DND-41 (cell line): ENCODE data around the gene SORBS1.
"Not testable (repeated sequence)": the region's sequence is repeated elsewhere in the genome, so short reads cannot be mapped to it uniquely, and the experiment has no call there.

Experiments
- ATAC-seq: fragments of 200-7000 bp; cut with Tn5 transposase; 3 replicates; pipeline ENCODE4 v1.9.1; 2021; ENCODE audit warnings: low read depth; ENCODE audit not compliant: insufficient read depth
- DNase-seq: peaks from one replicate; pipeline ENCODE4 v3.0.0-alpha.2; 2020
- H2AFZ ChIP-seq: 2 replicates; pipeline ENCODE4 v1.6.0; 2012; ENCODE audit warnings: low read depth, low read length
- H3K27ac ChIP-seq: 2 replicates; pipeline ENCODE4 v1.5.1; 2012; ENCODE audit warnings: low read length, inconsistent platforms
- H3K27me3 ChIP-seq: fragments of 200-600 bp; sonication (generic); 2 replicates; pipeline ENCODE4 v1.6.0; 2012; ENCODE audit warnings: low read length, mild to moderate bottlenecking, inconsistent platforms; ENCODE audit not compliant: insufficient read depth, poor library complexity
- H3K36me3 ChIP-seq: 2 replicates; pipeline ENCODE4 v1.5.1; 2012; ENCODE audit warnings: low read length, inconsistent platforms; ENCODE audit not compliant: insufficient read depth
- H3K4me1 ChIP-seq: 2 replicates; pipeline ENCODE4 v1.5.1; 2012; ENCODE audit warnings: mild to moderate bottlenecking, low read length; ENCODE audit not compliant: insufficient read depth
- H3K4me2 ChIP-seq: 2 replicates; pipeline ENCODE4 v1.6.0; 2012; ENCODE audit warnings: mild to moderate bottlenecking, moderate library complexity, low read length, inconsistent platforms; ENCODE audit not compliant: insufficient read depth
- H3K4me3 ChIP-seq, 2 experiments: fragments of 200-600 bp in 1 of 2; shearing (Covaris generic) in 1 of 2; 2 replicates each; pipeline ENCODE4 v1.5.1; 2012 to 2016; ENCODE audit warnings: inconsistent platforms in 2 of 2, low read length in 2 of 2, mild to moderate bottlenecking in 2 of 2, low read depth in 1 of 2, moderate library complexity in 1 of 2
- H3K79me2 ChIP-seq: 2 replicates; pipeline ENCODE4 v1.6.0; 2012; ENCODE audit warnings: low read length, inconsistent platforms; ENCODE audit not compliant: insufficient read depth
- H3K9ac ChIP-seq: 2 replicates; pipeline ENCODE4 v1.6.0; 2012; ENCODE audit warnings: low read depth, mild to moderate bottlenecking, inconsistent platforms, low read length, moderate library complexity
- H3K9me3 ChIP-seq: 2 replicates; pipeline ENCODE4 v1.5.1; 2012; ENCODE audit warnings: low read length, moderate library complexity, mild to moderate bottlenecking, inconsistent platforms; ENCODE audit not compliant: insufficient read depth, severe bottlenecking
- H4K20me1 ChIP-seq: 2 replicates; pipeline ENCODE4 v1.6.0; 2012; ENCODE audit warnings: low read length; ENCODE audit not compliant: insufficient read depth
- CTCF ChIP-seq: IDR thresholded peaks from 2 replicates; pipeline ENCODE4 v1.5.1; 2012; ENCODE audit warnings: borderline replicate concordance, low read length, moderate library complexity, mild to moderate bottlenecking; ENCODE audit not compliant: poor library complexity, severe bottlenecking; ENCODE audit errors: extremely low read depth
- EZH2 ChIP-seq: IDR thresholded peaks from 3 replicates; pipeline ENCODE4 v1.6.1; 2012; ENCODE audit warnings: borderline replicate concordance, low read depth, mild to moderate bottlenecking, moderate library complexity, low read length, inconsistent platforms; ENCODE audit not compliant: severe bottlenecking

SORBS1 gene

GRCh38 chr10:95469251-95469650 is 91.9 kb downstream of the SORBS1 start:
- Histone ChIP-seq H3K4me3 (no peak overlapping the region), H3K27ac (no peak overlapping the region), H3K27me3 (peaks cover 8% of the 10 kb centered on the region), H3K9me3 (no peaks in the 10 kb centered on the region), H3K79me2 (no peaks in the 10 kb centered on the region), H2AFZ (no peak overlapping the region), H3K36me3 (no peaks in the 10 kb centered on the region), H3K4me1 (no peaks in the 10 kb centered on the region), H3K4me2 (no peak overlapping the region), H4K20me1 (no peaks in the 10 kb centered on the region), H3K9ac (no peak overlapping the region)
- no peak for TF ChIP-seq EZH2
- TF ChIP-seq CTCF, result no peak
- DNase-seq (no peak), ATAC-seq (no peak)

GRCh38 chr10:95467642-95468041 is 93.5 kb downstream of the SORBS1 start:
- not testable (repeated sequence) for H4K20me1 ChIP-seq, H3K4me3 ChIP-seq, H3K9me3 ChIP-seq, H3K27me3 ChIP-seq, H3K79me2 ChIP-seq, DNase-seq, H2AFZ ChIP-seq, H3K9ac ChIP-seq, H3K4me2 ChIP-seq, ATAC-seq, H3K27ac ChIP-seq, H3K36me3 ChIP-seq, H3K4me1 ChIP-seq

- Histone ChIP-seq H3K4me2 (no peak overlapping the region), H3K9me3 (no peaks in the 10 kb centered on the region), H3K27me3 (peaks cover 9% of the 10 kb centered on the region), H3K4me3 (no peak overlapping the region), H3K79me2 (no peaks in the 10 kb centered on the region), H3K4me1 (no peaks in the 10 kb centered on the region), H2AFZ (no peak overlapping the region), H4K20me1 (no peaks in the 10 kb centered on the region), H3K27ac (no peak overlapping the region), H3K36me3 (no peaks in the 10 kb centered on the region), H3K9ac (no peak overlapping the region)
- no peak for ATAC-seq
- no peak for TF ChIP-seq CTCF
- TF ChIP-seq EZH2, result no peak
- DNase-seq, result no peak
Measured at GRCh38 chr10:95467162-95467599, 94.0 kb downstream of the SORBS1 start.

GRCh38 chr10:95466436-95466835 is 94.7 kb downstream of the SORBS1 start:
- TF ChIP-seq EZH2, result no peak
- TF ChIP-seq CTCF, result no peak
- H3K9me3 ChIP-seq, result no peaks in the 10 kb centered on the region
- H4K20me1 ChIP-seq, result no peaks in the 10 kb centered on the region
- H3K4me1 ChIP-seq, result no peaks in the 10 kb centered on the region
- H2AFZ ChIP-seq, result no peak overlapping the region
- no peak overlapping the region for H3K9ac ChIP-seq
- no peak overlapping the region for H3K27ac ChIP-seq
- no peaks in the 10 kb centered on the region for H3K79me2 ChIP-seq
- no peak overlapping the region for H3K4me3 ChIP-seq
- no peaks in the 10 kb centered on the region for H3K36me3 ChIP-seq
- H3K27me3 ChIP-seq, result peaks cover 12% of the 10 kb centered on the region
- DNase-seq, result no peak
- H3K4me2 ChIP-seq, result no peak overlapping the region
- no peak for ATAC-seq
